ENCODE data around the gene PODXL2. TPM values are rescaled to one million over a fixed set of nuclear protein-coding genes. Genes with fewer than 3 reads are reported as not detected.

The PODXL2 gene
- total RNA-seq, 4 donors from 2014 or later, result 3.2 to 8.8 (median 3.7) TPM

- no peak for TF ChIP-seq CTCF (IDR thresholded peaks at IDR 0.05; ENCODE audit: low read depth)
Measured at GRCh38 chr3:127588806-127589577, 40.0 kb upstream of the PODXL2 start.

- TF ChIP-seq CTCF (IDR thresholded peaks at IDR 0.05; ENCODE audit: low read depth), result no peak
Measured at GRCh38 chr3:127589600-127590281, 39.2 kb upstream of the PODXL2 start.

- no peak for TF ChIP-seq CTCF (IDR thresholded peaks at IDR 0.05; ENCODE audit: low read depth)
Measured at GRCh38 chr3:127590282-127590592, 38.7 kb upstream of the PODXL2 start.

DNA sequence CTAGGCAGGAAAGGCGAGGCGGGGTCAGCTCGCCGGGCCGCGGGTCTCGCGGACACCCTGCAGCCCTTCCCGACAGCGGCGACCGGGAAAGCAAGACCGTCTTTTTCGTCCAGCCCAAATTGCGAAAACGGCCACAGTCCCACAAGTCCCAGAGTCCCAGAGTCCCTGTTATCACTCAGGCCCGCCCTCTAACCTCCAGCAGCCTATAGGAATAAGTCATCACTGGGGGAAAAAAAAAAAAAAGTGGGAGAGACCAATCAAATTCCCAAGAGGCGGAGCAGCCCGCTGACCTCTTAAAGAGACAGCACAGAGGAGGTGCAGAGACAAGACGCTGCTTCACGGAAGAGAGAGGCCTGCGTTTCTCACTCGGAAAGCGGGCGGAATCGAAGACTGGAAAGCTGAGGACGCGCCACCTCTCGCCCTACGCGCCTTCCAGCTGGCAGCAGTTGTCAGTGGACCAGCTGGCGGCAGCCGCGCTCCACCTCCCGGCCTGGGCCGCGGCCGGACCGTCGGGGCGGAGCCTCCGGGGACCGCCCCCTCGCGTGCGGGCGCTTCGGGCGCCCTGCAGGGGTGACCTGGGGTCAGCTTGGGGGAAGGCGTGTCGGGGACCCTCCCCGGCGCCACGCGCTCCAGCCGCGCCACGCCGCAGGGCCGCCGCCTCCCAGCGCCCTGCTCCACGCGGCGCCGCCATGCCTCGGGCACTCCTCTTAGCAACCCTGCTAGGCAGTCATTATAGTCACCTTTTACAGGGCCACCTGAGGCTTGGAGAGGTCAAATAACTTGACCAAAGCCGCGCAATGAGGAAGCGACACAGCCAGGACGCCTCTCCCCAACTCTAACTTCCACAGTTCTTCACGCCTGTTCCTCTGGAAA is 38.2 kb upstream of the PODXL2 start, which contains the start of gene TPRA1:
TPRA1 (minus strand) TSS at position 141 of the 873 bp plus-strand sequence. CDS start 10,587 bp downstream, outside the sequence.
- TF ChIP-seq CTCF (IDR thresholded peaks at IDR 0.05; ENCODE audit: low read depth), result no peak

DNA sequence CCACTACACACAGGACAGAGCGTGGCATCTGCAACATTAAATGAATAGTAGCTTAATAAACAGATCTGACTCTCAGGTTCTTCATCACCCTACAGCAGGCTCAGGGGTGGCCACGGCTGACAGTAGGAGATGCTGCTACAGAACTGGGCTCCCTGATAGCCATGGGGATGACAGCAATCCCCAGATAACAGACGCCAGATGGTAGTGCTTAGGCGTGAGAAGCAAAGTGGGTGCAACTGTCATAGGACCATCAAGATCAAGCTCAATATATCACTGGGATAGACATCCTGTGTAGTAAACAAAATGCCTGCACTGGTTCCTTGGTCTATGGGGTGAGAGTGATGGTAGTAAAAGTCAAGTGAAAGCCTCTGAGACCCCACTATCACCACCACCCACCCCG is 35.8 kb upstream of the PODXL2 start:
- no peak for TF ChIP-seq CTCF (IDR thresholded peaks at IDR 0.05; ENCODE audit: low read depth)

- no peak for TF ChIP-seq CTCF (IDR thresholded peaks at IDR 0.05; ENCODE audit: low read depth)
Measured at GRCh38 chr3:127595303-127595702, 33.7 kb upstream of the PODXL2 start.
